ENCODE results near the gene MUC5AC. TPM values are rescaled to one million over a fixed set of nuclear protein-coding genes. Genes with fewer than 3 reads are reported as not detected.
"Not testable (repeated sequence)": the region's sequence is repeated elsewhere in the genome, so short reads cannot be mapped to it uniquely, and the experiment has no call there.

Gene MUC5AC
- total RNA-seq, 1 donor from 2014 or later: not detected

- H3K4me3 ChIP-seq (ENCODE audit: low read depth, low read length): no peak overlapping the region
- no peak for DNase-seq (ENCODE audit: low read depth)
- TF ChIP-seq CTCF (conservative IDR thresholded peaks at IDR 0.05; ENCODE audit: low read depth, low read length): no peak
Observed at GRCh38 chr11:1240771-1241170, 83.0 kb downstream of the MUC5AC start.

- H3K4me3 ChIP-seq (ENCODE audit: low read depth, low read length): no peak overlapping the region
- no peak for TF ChIP-seq CTCF (conservative IDR thresholded peaks at IDR 0.05; ENCODE audit: low read depth, low read length)
- no peak for DNase-seq (ENCODE audit: low read depth)
Observed at GRCh38 chr11:1241706-1242105, 84.0 kb downstream of the MUC5AC start.

- H3K4me3 ChIP-seq (ENCODE audit: low read depth, low read length): no peak overlapping the region
- no peak for TF ChIP-seq CTCF (conservative IDR thresholded peaks at IDR 0.05; ENCODE audit: low read depth, low read length)
- DNase-seq (ENCODE audit: low read depth): no peak
Observed at GRCh38 chr11:1242289-1242688, 84.5 kb downstream of the MUC5AC start.

- H3K4me3 ChIP-seq (ENCODE audit: low read depth, low read length); DNase-seq (ENCODE audit: low read depth): not testable (repeated sequence)
Observed at GRCh38 chr11:1242751-1243150, 85.0 kb downstream of the MUC5AC start.

- not testable (repeated sequence) for H3K4me3 ChIP-seq (ENCODE audit: low read depth, low read length); DNase-seq (ENCODE audit: low read depth)
Observed at GRCh38 chr11:1243521-1243920, 85.8 kb downstream of the MUC5AC start.

- not testable (repeated sequence) for H3K4me3 ChIP-seq (ENCODE audit: low read depth, low read length); DNase-seq (ENCODE audit: low read depth)
Observed at GRCh38 chr11:1244557-1244956, 86.8 kb downstream of the MUC5AC start.

- H3K4me3 ChIP-seq (ENCODE audit: low read depth, low read length); DNase-seq (ENCODE audit: low read depth): not testable (repeated sequence)
Observed at GRCh38 chr11:1245717-1246116, 88.0 kb downstream of the MUC5AC start.

- not testable (repeated sequence) for H3K4me3 ChIP-seq (ENCODE audit: low read depth, low read length); DNase-seq (ENCODE audit: low read depth)
Observed at GRCh38 chr11:1246301-1246700, 88.5 kb downstream of the MUC5AC start.

- not testable (repeated sequence) for DNase-seq (ENCODE audit: low read depth); H3K4me3 ChIP-seq (ENCODE audit: low read depth, low read length)
Observed at GRCh38 chr11:1247026-1247425, 89.3 kb downstream of the MUC5AC start.

GRCh38 chr11:1248951-1249350 is 91.2 kb downstream of the MUC5AC start:
- not testable (repeated sequence) for H3K4me3 ChIP-seq (ENCODE audit: low read depth, low read length); DNase-seq (ENCODE audit: low read depth)

GRCh38 chr11:1250411-1250810 is 92.7 kb downstream of the MUC5AC start:
- not testable (repeated sequence) for H3K4me3 ChIP-seq (ENCODE audit: low read depth, low read length); DNase-seq (ENCODE audit: low read depth)

Other genes starting within 250 kb of the MUC5AC start
- gene CHID1, start 247.1 kb upstream of the MUC5AC start, total RNA-seq: 95.6 and 108 TPM in 2 replicates
- 48.5 and 49.8 TPM in 2 replicates for gene AP2A2, start 232.1 kb upstream of the MUC5AC start, total RNA-seq
- not detected in 2 replicates for gene MUC6, start 121.2 kb upstream of the MUC5AC start, total RNA-seq
- not detected in 2 replicates for gene MUC2, start 83.1 kb upstream of the MUC5AC start, total RNA-seq
- not detected in 2 replicates for gene MUC5B, start 65.1 kb downstream of the MUC5AC start, total RNA-seq
- gene TOLLIP, start 151.7 kb downstream of the MUC5AC start, total RNA-seq: 22.0 and 28.5 TPM in 2 replicates
- gene BRSK2, start 232.0 kb downstream of the MUC5AC start, total RNA-seq: 0.06 and 0.22 TPM in 2 replicates